ENCODE results near the gene SACS.

GRCh38 chr13:23394821-23395220 lies 38.7 kb downstream of the SACS start:
- no peak for TF ChIP-seq CTCF (IDR thresholded peaks at IDR 0.05; ENCODE audit: extremely low read depth in 1 of 2, insufficient read depth in 1 of 2, low read depth in 1 of 2, low read length in 2 of 2)
- TF ChIP-seq EZH2 (IDR thresholded peaks at IDR 0.05; ENCODE audit: borderline replicate concordance, low read depth, low read length, severe bottlenecking) = no peak
